Measurements from ENCODE around the gene SYTL3.

DNA sequence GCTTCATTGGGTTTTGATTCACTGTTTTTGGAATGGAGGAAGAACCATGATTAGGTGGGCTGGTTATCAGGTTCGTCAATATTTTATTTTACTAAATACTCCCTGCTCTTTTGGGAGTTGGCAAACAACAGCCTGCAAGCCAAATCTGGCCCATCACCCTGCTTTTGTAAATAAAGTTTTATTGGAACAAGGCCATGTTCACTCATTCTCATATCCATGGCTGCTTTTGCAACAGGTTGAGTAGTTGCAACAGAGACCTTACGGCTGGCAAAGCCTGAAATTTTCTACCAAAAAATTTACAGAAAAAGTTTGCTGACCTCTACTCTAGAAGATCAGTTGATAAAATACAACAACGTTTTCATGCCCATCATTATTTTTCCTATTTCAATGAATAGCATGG, 45.1 kb downstream of the SYTL3 start:
- TF ChIP-seq, protein P1, sequence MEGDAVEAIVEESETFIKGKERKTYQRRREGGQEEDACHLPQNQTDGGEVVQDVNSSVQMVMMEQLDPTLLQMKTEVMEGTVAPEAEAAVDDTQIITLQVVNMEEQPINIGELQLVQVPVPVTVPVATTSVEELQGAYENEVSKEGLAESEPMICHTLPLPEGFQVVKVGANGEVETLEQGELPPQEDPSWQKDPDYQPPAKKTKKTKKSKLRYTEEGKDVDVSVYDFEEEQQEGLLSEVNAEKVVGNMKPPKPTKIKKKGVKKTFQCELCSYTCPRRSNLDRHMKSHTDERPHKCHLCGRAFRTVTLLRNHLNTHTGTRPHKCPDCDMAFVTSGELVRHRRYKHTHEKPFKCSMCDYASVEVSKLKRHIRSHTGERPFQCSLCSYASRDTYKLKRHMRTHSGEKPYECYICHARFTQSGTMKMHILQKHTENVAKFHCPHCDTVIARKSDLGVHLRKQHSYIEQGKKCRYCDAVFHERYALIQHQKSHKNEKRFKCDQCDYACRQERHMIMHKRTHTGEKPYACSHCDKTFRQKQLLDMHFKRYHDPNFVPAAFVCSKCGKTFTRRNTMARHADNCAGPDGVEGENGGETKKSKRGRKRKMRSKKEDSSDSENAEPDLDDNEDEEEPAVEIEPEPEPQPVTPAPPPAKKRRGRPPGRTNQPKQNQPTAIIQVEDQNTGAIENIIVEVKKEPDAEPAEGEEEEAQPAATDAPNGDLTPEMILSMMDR (IDR thresholded peaks at IDR 0.05) = no peak
- TF ChIP-seq POLR2A (IDR thresholded peaks at IDR 0.05) (no peak), POLR2AphosphoS5 (IDR thresholded peaks at IDR 0.05) (no peak)

All from prostate gland (tissue), 2 donors.